ENCODE data around the gene MDFIC2.
"Not testable (repeated sequence)": the region's sequence is repeated elsewhere in the genome, so short reads cannot be mapped to it uniquely, and the experiment has no call there.

MDFIC2 gene

GRCh38 chr3:70250492-70250891 is 61.9 kb downstream of the MDFIC2 start:
- no peak for DNase-seq

GRCh38 chr3:70249509-70250160 is 62.8 kb downstream of the MDFIC2 start:
- DNase-seq = no peak

- no peak for DNase-seq
These were observed 63.6 kb downstream of the MDFIC2 start for GRCh38 chr3:70248856-70249255.

- no peak for DNase-seq
These were observed 64.5 kb downstream of the MDFIC2 start for GRCh38 chr3:70247955-70248354.

- DNase-seq = no peak
These were observed 66.5 kb downstream of the MDFIC2 start for GRCh38 chr3:70245746-70246525.

- DNase-seq = no peak
These were observed 68.0 kb downstream of the MDFIC2 start for GRCh38 chr3:70244422-70244821.

- no peak for DNase-seq
These were observed 70.0 kb downstream of the MDFIC2 start for GRCh38 chr3:70242297-70242882.

GRCh38 chr3:70233812-70234211 is 78.6 kb downstream of the MDFIC2 start:
- no peak for DNase-seq

- DNase-seq = no peak
These were observed 79.3 kb downstream of the MDFIC2 start for GRCh38 chr3:70233112-70233511.

- no peak for DNase-seq
These were observed 81.2 kb downstream of the MDFIC2 start for GRCh38 chr3:70231266-70231701.

GRCh38 chr3:70227437-70227836 is 85.0 kb downstream of the MDFIC2 start:
- DNase-seq = no peak

GRCh38 chr3:70225146-70225545 is 87.3 kb downstream of the MDFIC2 start:
- no peak for DNase-seq

- no peak for DNase-seq
These were observed 88.1 kb downstream of the MDFIC2 start for GRCh38 chr3:70224337-70224736.

- DNase-seq = no peak
These were observed 94.0 kb downstream of the MDFIC2 start for GRCh38 chr3:70218471-70218870.

GRCh38 chr3:70211274-70211673 is 101.2 kb downstream of the MDFIC2 start:
- DNase-seq = not testable (repeated sequence)

- no peak for DNase-seq
These were observed 110.5 kb downstream of the MDFIC2 start for GRCh38 chr3:70201975-70202374.

- no peak for DNase-seq
These were observed 122.5 kb downstream of the MDFIC2 start for GRCh38 chr3:70189884-70190473.

GRCh38 chr3:70186221-70186620 is 126.2 kb downstream of the MDFIC2 start:
- DNase-seq = no peak

GRCh38 chr3:70185661-70186060 is 126.8 kb downstream of the MDFIC2 start:
- no peak for DNase-seq

GRCh38 chr3:70183781-70184504 is 128.5 kb downstream of the MDFIC2 start:
- no peak for DNase-seq

GRCh38 chr3:70182166-70182565 is 130.3 kb downstream of the MDFIC2 start:
- DNase-seq = no peak

GRCh38 chr3:70180664-70181063 is 131.8 kb downstream of the MDFIC2 start:
- DNase-seq = no peak

GRCh38 chr3:70179111-70179510 is 133.3 kb downstream of the MDFIC2 start:
- no peak for DNase-seq

Data from 8988T (cell line).